ENCODE results near the gene ZNF385C.
A peak's percentile ranks its signal among the peaks of the same experiment; 100 is the strongest.

The ZNF385C gene

DNA sequence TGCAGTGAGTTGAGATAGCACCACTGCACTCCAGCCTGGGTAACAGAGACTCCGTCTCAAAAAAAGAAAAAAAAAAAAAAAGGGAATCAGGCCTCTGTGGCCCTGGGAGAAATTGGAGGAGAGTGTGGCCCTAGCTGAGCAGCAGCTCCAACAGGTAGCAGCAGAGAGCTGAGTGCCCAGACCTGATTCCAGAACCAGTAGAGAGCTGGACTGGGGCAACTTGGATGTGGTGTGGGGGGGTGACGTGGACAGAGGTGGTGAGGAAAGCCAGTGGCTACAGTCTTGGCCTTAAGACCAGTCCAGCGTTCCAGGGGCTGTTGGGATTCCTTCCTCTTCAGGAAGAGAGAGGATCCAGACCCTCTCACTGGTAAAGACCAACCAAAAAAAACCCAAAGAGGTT is 26.0 kb upstream of the ZNF385C start:
- no peak for DNase-seq

DNA sequence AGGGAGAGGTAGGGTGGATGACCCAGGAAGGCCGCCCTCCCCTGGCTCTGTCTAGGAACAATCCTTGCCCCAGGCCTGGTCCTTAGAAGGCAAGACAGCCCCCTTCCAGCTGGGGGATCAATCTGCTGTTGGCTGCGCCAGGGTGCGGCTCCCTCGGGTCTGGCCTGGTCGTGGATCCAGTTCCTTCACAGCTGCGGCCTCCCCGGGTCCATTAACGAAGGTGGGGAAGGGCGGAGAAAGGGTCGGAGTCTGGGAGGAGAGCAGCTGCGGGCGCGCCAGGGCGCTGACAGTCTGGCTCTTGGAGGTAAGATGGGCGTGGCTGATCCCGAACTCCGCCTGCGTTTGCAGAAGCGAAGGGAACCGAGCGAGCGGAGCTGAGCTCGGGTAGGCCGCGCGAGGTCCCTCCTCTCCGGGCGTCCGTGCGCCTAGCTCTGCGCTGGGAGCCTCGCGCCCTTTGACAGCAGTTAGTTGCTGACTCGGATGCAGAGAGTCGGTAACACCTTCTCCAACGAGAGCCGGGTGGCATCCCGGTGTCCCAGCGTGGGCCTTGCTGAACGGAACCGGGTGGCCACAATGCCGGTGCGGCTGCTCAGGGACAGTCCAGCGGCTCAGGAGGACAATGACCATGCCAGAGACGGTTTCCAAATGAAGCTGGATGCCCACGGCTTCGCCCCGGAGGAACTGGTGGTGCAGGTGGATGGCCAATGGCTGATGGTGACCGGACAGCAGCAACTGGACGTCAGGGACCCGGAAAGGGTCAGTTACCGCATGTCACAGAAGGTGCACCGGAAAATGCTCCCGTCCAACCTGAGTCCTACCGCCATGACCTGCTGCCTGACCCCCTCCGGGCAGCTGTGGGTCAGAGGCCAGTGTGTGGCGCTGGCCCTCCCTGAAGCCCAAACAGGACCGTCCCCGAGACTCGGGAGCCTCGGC is 24.4 kb upstream of the ZNF385C start, which contains the start of gene HSPB9:
Gene HSPB9, plus strand, starts transcription at position 434 of the 933 bp plus-strand sequence. Its CDS starts 47 bp downstream, at position 481.
- no peak for DNase-seq

DNA sequence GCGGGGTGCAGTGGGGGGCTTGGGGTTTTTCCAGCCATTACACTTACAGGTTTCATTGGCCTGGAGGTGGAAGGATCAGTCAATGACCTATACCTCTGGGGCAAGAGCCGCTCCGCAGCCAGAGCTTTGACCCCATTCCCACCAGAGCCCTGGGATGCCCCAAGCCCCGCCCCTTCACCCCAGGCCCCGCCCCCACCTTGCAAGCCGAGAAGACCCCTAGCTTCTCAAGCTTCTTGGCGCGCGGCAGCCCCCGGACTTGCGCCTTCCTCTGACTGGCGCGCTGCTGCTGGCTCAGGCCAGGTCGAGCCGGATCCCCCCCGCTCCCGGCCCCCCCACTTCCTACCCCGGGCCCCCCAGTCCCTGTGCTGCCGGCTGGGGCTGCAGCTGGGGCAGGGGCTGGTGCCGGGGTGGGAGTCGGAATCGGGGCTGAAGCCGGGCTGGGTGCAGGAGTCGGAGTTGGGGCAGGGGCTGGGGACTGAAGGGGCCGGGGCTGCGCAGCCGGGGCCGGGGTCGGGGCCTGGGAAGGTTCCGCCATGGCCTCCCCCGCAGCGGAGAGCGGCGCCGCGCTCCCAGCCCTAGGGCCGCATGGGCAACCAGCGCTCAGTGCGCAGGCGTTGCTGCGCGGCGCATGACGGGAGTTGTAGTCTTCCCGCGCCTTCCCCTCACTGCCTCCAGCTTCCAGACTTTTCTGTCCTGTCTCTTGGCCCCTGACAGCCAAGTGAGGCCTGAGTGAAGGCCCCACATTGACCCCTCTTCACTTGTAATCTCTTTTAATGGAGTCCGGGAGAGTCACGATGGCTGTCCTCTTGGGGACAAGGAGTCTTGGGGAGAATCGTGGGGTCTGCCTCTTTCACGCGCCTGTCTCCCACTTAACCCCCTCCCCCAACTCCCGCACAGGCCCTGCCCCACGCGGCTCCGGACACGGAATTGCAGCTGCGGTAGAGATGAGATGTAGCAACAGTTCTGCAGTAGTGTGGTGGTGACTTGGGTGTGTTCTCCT is 22.8 kb upstream of the ZNF385C start, which contains the start of gene KAT2A:
Gene KAT2A, minus strand, starts transcription at position 598 of the 1,000 bp plus-strand sequence. Its CDS starts 63 bp downstream, at position 535.
- peak; percentile 81 for DNase-seq

DNA sequence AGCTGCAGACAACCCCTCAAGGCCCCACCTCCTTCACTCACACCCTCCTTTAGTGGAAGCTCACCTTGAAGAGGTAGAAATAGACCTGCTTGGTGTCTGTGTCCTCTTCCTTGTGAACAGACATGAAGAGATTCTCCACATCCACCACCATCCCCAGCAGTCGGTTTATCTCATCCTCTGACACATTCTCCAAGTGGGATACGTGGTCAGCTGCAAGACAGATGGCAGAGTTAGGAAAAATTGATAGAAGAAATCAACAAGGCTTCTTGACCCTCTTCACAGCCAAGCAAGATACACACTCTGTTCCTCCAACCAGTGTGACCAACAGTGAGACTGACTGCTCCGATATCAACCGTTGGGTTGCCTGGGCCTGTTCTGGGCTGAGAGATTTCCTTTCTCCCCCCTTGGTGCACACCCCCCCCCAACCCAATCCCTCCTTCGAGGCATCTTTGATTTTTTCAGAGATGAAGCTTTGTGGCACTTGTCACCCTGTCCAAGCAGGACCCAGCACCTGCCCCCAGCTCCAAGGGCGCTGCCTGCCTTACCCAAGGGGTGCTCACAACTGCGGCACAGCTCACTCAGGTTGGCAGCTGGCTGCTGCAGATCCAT is 22.0 kb upstream of the ZNF385C start:
- DNase-seq = no peak

DNA sequence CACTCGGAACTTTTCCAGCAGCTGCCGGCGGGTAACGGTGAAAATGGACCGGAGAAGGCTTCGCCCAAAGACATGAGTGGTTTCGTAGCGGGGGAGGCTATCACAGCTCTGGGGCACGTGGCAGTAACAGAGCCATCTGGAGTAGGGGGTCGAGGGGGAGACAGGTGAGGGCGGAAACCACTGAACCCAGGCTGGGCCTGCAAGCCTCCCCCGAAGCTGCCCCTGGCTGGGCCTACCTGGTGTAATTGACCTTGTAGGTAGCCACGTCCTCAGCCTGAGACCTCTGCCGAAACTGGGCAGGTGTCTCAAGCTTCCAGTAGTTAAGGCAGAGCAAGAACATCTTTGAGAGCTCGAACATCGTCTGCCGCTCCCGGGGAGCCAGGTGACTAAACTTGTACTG is 21.0 kb upstream of the ZNF385C start:
- no peak for DNase-seq

DNA sequence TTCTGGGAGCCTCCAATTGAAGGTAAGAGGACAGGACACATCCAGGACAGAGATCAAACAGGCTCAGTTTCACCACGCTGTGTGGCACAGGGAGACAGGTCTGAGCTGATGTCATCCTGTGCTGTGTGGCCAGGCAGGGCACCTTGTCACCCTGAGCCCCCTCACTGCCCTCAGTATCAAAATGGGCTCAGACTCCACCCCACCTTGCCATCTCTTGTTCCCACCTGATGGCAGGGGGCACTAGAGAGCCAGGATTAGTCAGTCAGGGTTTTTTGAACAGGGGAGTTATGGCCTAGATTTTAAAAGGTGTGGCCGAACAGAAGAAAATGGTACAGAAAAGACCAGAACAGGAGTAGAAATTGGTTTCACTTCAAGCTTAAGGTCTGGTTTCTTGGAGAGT is 20.3 kb upstream of the ZNF385C start:
- DNase-seq = peak; percentile 44

DNA sequence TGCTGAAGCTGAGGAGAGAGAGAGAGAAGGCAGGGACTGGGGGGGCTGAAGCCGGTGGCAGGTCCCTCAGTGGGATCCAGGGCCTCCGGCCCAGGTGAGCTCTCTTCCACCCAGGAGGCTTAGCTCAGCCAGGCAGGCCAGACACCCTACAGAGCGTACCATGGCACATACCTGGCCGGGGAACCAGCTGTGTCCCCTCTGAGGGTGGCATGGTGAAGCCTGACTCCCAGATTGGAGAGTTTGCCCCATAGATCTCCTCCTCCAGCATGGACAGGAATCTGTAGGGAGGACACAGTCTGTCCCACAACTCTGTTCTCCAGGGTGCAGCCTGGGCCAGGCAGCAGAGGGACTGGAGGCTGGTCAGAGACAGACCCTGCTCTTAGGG is 19.8 kb upstream of the ZNF385C start:
- DNase-seq = no peak

DNA sequence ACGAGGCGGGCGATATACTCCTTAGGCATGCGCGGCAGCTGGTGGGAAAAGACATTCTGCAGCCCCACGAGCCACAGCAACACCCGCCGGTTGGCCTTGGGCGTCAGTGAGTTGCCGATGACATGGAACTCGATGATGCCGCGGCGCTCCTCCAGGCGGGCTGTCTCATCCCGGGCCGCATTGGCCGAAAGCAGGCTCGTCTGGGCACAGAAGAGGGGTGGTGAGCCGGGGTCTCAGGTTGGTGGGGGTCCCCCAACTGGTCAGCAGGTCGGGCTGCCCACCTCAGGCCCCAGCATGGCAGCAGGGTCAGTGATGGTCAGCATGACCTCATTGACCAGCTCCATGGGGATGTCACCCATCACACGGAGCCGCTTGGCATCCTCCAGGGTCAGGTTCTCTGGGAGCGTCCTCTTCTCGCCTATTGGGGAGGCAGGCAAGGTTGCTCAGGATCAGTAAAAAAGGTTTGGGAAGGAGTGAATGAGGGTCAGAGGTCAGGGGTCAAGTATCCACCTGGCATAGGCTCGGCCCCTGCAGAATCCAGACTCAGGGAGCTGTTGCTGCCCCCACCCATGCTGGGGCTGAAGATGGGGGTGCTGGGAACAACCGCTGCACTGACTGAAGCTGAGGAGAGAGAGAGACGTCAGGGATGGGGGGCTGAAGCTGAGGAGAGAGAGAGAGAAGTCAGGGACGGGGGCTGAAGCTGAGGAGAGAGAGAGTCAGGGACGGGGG is 19.3 kb upstream of the ZNF385C start:
- DNase-seq = no peak

DNA sequence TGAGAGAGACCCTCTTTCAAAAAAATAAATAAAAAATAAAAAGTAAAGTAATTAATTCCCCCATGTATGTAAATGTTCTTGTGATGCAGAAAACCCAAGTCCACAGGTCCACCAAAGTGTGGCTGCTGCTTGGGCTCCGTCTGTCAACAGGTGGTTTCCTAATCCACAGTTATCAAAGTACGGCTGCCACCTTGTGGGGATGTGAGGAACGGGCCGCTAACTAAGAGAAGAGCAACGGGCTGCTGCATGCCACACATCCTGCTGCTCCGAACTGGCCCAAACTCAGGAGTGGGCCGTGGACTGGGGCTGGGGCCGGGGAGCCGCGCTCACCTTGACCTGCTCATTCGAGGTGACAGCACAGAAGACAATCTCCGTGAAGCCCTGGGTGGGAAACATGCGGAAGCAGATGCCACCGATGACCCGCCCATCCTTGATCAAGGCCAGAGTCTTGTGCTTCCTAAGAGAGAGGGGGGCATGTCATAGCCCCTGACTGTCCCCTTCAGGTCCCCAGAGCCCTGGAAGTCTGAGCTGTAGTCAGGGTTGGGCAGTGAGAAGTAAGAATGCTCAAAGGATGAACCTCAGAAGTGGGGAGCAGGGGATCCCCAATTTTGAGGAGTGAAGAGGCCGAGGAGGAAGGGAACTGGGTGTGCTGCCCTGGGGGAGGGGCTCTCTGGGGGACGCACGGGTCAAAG is 18.6 kb upstream of the ZNF385C start:
- peak; percentile 85 for DNase-seq

DNA sequence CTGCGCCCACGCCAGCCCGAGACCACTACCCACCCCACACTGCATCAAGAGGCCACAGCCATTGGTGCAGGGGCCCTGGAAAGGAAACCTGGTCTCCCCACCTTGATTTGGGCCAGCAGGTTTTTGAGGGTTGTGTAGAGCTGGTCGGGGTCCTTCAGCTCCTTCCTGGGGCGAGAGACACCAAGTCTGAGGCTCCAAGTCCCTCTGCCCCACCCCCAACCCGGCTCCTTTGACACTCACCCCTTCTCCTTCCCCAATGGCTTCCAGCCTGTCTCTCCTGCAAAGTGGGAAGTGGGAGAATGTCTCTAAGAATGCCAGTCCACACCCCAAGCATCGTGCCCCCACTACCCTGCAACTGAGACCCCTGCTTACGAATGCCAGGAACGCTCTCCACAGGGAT is 15.8 kb upstream of the ZNF385C start:
- no peak for DNase-seq

DNA sequence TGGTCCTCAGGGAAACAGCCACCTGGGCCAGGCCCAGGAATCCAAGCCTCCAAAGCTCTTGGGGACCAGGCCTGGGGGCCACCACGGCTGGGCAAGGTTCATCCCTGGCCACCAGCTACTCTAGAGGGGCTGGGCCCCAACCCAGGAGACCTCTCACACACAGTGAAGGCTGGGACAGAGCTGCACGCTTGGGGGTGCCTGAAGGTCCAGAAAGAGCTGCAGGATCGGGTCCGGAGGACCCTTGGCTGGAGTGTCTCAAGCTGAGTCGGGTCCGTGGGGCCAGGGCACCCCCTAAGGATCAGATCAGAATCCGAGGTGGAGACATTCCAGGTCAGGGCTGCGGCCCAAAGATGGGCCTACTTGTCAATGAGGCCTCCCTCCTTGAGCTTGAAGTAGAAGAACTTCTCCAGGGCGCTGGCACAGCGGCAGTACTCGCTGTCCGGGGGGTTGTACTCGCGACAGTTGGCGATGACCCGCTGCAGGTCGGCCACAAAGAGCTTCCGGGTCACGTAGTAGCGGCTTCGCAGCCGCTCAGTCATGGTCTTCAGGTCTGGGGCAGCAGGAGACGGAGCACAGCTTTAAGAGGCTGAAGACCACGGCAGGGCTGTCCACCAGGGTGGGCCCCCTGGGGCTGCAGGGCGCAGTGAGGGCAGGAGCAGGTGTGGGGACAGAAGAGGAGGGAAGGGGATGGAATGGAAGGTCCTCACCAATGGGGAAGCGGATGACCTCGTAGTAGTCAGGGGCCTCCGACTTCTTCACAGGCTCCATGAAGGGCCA is 15.2 kb upstream of the ZNF385C start:
- DNase-seq = no peak

DNA sequence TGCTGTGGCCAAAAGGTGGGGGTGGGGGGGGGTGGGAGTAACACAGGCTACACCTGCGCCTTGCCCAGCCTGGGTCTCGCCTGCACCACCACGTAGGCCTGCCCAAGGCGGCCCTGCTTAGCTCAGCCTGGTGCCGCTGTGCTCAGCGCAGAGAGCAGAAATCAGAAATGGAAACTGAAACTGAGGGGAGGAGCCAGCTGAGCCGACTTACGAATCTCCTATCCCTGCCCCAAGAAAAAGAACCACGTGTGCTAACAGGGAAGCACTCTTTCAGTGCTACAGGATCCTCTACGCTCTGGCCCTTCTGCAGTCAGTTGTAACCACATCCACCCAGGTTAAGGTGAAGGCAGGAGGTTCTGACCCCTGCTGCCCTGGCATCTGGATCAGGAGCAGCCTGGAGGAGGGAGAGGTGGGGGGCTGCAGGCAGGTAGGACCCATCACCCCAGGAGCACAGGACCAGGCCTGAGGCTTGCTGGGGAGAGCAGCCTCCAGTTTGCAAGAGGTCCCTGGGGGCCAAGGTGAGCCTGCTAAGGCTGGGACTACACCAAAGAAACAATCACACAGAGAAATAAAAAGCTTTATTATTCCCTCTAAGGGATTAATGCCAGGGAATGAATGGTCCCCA is 14.4 kb upstream of the ZNF385C start, which contains the start of gene DHX58:
Gene DHX58, minus strand, starts transcription at position 163 of the 625 bp plus-strand sequence. CDS start 822 bp downstream, outside the sequence.
- DNase-seq = peak; percentile 80

DNA sequence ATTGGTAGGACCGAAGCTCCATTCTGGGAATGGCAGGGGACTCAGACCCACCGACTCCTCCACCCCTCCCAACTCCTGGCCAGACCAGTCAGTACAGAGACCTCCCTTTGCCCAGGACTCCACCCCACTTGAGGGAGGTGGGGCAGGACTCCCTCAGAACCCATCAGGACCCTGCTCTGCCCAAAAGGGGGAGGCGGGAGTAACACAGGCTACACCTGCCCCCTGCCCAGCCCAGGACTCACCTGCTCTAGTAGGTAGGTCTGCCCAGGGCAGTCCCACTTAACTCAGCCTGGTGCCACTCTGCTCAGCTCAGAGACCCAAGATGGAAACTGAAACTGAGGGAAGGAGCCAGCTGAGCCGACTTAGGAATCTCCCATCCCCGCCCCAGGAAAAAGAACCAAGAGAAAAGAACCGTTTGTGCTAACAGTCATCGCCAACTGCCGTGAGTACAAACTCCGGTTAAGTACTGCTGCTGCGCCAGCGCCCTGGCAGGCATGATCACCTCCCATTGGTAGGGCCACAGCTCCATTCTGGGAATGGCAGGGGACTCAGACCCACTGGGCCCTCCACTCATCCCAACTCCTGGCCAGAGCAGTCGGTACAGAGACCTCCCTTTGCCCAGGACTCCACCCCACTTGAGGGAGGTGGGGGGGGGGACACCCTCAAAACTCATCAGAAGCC is 13.7 kb upstream of the ZNF385C start:
- no peak for DNase-seq

DNA sequence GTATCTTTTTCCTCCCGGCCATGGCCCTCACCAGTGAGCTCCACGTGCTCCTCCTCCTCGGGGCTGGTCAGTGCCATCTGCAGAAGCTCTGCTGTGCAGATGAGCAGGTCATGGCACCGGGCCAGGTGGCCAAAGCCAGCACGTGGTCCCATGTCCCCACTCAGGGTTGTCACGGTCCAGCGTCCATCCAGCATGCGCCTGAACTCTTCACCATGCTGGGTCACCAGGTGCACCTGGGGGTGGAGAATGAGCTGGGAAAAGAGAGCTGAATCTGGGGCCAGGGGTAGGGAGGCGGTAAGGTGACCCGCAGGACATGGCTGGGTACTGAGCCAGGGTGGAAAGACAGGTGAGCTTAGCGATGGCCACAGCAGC is 13.0 kb upstream of the ZNF385C start:
- no peak for DNase-seq

DNA sequence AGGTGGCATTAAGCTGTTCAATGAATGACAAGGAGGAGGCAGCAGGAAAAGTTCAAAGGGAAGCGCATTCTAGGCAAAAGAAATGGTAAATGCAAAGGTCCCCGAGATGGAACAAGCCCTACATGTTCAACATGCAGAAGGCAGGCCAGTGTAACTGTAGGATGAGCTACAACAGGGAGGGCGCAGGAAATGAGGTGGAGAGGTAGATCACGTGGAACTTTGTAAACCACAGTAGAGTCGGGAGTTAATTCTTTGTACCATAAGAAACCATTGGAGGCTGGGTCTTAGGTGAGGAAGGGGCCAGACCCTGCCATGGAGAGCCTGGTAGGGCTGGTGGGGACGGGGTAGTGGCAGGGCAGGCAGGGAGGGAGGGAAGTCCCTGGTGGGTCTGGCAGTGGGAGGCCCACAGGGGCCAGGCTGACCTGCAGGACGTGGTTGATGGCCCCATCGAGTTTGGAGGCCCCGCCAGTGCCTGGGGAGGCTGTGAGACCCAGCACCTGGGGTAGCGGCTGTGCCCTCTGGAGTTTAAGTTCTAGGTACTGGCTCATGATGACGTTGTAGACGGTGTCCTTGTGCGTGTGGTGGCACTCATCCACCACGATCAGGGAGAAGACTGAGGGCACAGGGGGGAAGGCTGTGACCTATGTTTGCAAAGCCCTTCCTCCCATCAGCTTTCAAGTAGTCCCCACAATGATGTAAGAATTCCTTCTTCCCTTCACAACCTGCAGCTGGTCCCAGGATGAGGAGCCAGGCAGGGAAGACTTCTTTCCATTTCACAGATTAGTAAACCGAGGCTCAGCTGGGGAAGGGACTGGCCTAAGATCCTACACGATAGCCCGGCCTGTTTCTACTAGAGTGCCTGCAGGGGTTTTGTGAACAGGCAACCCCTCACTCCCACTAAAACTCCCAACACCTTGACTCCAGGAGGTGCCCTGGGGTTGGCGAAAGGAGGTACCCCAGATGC is 12.3 kb upstream of the ZNF385C start:
- no peak for DNase-seq

DNA sequence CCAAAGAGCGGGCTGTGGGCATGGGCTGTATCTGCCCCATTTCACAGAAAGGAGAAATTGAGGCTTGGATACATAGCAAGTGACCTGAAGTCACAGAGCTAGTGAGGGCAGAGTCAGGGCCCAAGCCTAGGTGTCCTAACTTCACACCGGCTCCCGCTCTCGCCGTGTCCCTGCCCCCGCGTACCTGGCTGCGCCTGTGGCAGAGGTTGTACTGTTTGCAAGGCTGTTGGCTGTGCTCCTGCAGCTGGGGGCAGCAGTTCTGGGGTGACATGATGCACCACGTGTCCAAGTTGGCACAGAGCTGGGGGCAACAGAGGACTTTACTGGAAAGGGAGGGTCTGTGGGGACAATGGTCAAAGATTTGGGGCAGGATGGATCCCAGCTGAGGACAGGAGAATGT is 10.8 kb upstream of the ZNF385C start:
- DNase-seq = no peak

DNA sequence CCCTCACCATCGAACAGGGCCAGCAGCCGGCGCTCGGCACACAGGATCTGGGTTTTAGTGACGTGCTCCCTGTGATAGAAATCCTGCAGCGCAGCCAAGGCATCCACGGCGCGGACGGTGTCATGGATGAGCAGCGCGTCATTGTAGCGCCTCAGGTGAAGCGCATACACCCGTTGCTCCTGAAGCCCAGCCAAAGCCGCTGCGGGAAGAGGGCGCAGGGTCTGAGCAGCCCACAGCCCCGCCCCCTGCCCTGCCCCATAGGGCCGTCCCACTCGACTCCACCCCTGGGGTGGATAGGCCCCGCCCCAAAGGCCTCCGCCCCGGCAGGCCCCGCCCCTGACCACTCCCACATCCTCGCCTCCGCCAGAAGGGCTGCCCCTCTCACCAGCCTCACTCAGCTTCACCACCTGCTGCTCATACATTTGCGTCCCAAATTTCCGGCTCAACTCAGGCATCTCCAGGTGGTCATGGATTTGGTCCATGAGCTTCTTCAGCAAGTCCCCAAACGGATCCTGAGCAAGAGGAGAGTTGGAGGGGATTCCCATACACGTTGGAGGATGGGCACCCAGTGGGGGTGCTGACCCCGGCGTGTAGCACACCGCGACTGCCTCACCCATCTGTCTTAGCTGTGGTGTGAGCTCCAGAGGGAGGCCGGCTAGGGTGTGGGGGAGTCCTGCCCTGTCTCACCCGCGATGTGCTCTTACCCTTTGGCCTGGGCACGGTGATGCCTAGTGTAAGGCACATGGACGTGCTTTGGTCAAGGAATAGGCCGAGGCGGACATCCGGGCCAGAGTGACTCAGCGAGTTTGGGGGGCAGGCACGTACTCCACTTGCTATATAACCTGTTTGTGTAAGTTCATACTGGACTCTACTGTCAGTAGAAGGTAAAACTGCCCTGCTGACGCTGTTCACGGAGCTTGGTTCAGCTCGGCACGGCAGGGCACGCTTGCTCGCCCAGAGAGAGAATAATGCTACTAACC is 9.6 kb upstream of the ZNF385C start:
- peak; percentile 91 for DNase-seq
